Measurements from ENCODE around the gene PIEZO2. TPM values are rescaled to one million over a fixed set of nuclear protein-coding genes. Genes with fewer than 3 reads are reported as not detected.

PIEZO2 gene
- total and polyA plus RNA-seq, 2 experiments from 2014 or later, result 24.5 to 70.8 TPM

- Histone ChIP-seq H3K36me3 (replicated peaks; ENCODE audit: insufficient read depth, low read depth) (no peaks in the 10 kb centered on the region), H3K4me3 (no peak overlapping the region), H4K20me1 (ENCODE audit: insufficient read depth, poor library complexity, severe bottlenecking) (no peaks in the 10 kb centered on the region), H3K27me3 (no peaks in the 10 kb centered on the region), H3K9me2 (replicated peaks; ENCODE audit: insufficient read depth) (no peaks in the 10 kb centered on the region), H3K4me2 (no peak overlapping the region), H3K4me1 (ENCODE audit: insufficient read depth) (no peaks in the 10 kb centered on the region), H3K79me2 (peaks cover 2% of the 10 kb centered on the region), H3K9me3 (ENCODE audit: low read depth) (no peaks in the 10 kb centered on the region), H2AFZ (no peak overlapping the region), H3K27ac (no peak overlapping the region)
- TF ChIP-seq, protein P1, sequence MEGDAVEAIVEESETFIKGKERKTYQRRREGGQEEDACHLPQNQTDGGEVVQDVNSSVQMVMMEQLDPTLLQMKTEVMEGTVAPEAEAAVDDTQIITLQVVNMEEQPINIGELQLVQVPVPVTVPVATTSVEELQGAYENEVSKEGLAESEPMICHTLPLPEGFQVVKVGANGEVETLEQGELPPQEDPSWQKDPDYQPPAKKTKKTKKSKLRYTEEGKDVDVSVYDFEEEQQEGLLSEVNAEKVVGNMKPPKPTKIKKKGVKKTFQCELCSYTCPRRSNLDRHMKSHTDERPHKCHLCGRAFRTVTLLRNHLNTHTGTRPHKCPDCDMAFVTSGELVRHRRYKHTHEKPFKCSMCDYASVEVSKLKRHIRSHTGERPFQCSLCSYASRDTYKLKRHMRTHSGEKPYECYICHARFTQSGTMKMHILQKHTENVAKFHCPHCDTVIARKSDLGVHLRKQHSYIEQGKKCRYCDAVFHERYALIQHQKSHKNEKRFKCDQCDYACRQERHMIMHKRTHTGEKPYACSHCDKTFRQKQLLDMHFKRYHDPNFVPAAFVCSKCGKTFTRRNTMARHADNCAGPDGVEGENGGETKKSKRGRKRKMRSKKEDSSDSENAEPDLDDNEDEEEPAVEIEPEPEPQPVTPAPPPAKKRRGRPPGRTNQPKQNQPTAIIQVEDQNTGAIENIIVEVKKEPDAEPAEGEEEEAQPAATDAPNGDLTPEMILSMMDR (IDR thresholded peaks at IDR 0.05; ENCODE audit: poor library complexity), result no peak
- TF ChIP-seq EZH2 (IDR thresholded peaks at IDR 0.05; ENCODE audit: borderline replicate concordance), result no peak
- no peak for TF ChIP-seq EZH2phosphoT487 (IDR thresholded peaks at IDR 0.05; ENCODE audit: low read depth, severe bottlenecking, unreplicated experiment)
- DNase-seq (ENCODE audit: low spot score), result no peak
- 95% methylated on average over 1 of the region's 1 CpG for WGBS (ENCODE audit: low lambda C conversion rate, missing lambda C conversion rate)
These were observed 197.5 kb downstream of the PIEZO2 start for GRCh38 chr18:10951631-10952544.

DNA sequence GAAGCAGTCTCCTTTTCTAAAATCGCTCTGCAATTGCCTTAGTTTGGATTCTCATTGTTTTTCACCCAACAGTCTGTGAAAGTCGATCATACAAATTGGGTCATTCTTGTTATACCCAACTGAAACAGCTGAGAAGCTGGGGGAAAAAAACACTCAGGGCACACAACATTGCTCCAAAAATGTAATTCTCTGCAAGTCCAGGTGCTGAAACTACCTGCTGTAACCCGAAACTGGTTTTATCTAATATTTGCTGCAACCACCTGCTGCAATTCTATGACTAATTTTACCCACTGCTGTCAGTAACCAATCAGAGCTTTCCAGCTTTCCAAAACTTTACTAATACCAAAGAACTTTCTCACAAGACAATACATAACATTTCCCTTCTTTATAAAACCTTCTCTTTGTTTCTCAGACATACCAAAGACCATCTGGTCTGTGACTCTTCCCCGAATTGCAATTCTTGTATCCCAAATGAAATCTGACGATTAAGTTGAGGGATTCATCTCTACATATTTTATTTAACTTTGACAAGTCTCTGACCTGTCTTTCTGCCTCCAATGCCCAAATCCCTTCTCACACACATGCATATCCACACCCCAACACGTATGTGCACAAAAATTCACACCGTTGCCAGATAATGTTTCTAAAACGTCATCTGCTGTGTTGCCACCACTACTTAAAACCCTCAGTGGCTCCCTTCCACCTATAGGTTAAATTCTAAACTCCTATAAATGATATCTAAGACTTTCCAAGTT, 198.3 kb downstream of the PIEZO2 start:
- Histone ChIP-seq H3K9me3 (ENCODE audit: low read depth) (peaks cover 7% of the 10 kb centered on the region), H3K9me2 (replicated peaks; ENCODE audit: insufficient read depth) (no peaks in the 10 kb centered on the region), H4K20me1 (ENCODE audit: insufficient read depth, poor library complexity, severe bottlenecking) (no peaks in the 10 kb centered on the region), H3K4me1 (ENCODE audit: insufficient read depth) (no peaks in the 10 kb centered on the region), H3K27ac (no peak overlapping the region), H3K4me3 (no peak overlapping the region), H3K36me3 (replicated peaks; ENCODE audit: insufficient read depth, low read depth) (no peaks in the 10 kb centered on the region), H3K79me2 (peaks cover 2% of the 10 kb centered on the region), H2AFZ (no peak overlapping the region), H3K4me2 (no peak overlapping the region), H3K27me3 (no peaks in the 10 kb centered on the region)
- TF ChIP-seq EZH2phosphoT487 (IDR thresholded peaks at IDR 0.05; ENCODE audit: low read depth, severe bottlenecking, unreplicated experiment) (no peak), EZH2 (IDR thresholded peaks at IDR 0.05; ENCODE audit: borderline replicate concordance) (no peak)
- TF ChIP-seq, protein P1 (IDR thresholded peaks at IDR 0.05; ENCODE audit: poor library complexity), result no peak
- WGBS (ENCODE audit: low lambda C conversion rate, missing lambda C conversion rate), result 88% methylated on average over 8 of the region's 8 CpGs
- DNase-seq (ENCODE audit: low spot score), result no peak

- TF ChIP-seq, protein P1 (IDR thresholded peaks at IDR 0.05; ENCODE audit: poor library complexity), result no peak
- no peak for TF ChIP-seq EZH2 (IDR thresholded peaks at IDR 0.05; ENCODE audit: borderline replicate concordance)
- TF ChIP-seq EZH2phosphoT487 (IDR thresholded peaks at IDR 0.05; ENCODE audit: low read depth, severe bottlenecking, unreplicated experiment), result no peak
- Histone ChIP-seq H3K4me1 (ENCODE audit: insufficient read depth) (no peaks in the 10 kb centered on the region), H3K27ac (no peak overlapping the region), H2AFZ (no peak overlapping the region), H3K9me2 (replicated peaks; ENCODE audit: insufficient read depth) (no peaks in the 10 kb centered on the region), H3K79me2 (peaks cover 2% of the 10 kb centered on the region), H3K36me3 (replicated peaks; ENCODE audit: insufficient read depth, low read depth) (no peaks in the 10 kb centered on the region), H4K20me1 (ENCODE audit: insufficient read depth, poor library complexity, severe bottlenecking) (no peaks in the 10 kb centered on the region), H3K4me2 (no peak overlapping the region), H3K27me3 (no peaks in the 10 kb centered on the region), H3K9me3 (ENCODE audit: low read depth) (peaks cover 13% of the 10 kb centered on the region), H3K4me3 (no peak overlapping the region)
- no peak for DNase-seq (ENCODE audit: low spot score)
- WGBS (ENCODE audit: low lambda C conversion rate, missing lambda C conversion rate), result 84% methylated on average over 12 of the region's 12 CpGs
These were observed 199.1 kb downstream of the PIEZO2 start for GRCh38 chr18:10950080-10950875.

Data from hepatocyte (in vitro differentiated cells).